PC-3 (cell line): ENCODE measurements around the gene UCHL1.

Experiments used
- EZH2 ChIP-seq: fragments of 300-600 bp; sonication (generic); IDR thresholded peaks from one replicate; pipeline ENCODE4 v1.6.1; 2017; ENCODE audit warnings: antibody characterized with exemption, mild to moderate bottlenecking, low read length; ENCODE audit not compliant: unreplicated experiment
- TF ChIP-seq, protein P1 (sequence below): fragments of 300-600 bp; sonication (generic); conservative IDR thresholded peaks from 2 replicates; pipeline ENCODE4 v1.5.1; 2017; ENCODE audit warnings: antibody characterized with exemption, low read depth, mild to moderate bottlenecking, low read length

DNA sequence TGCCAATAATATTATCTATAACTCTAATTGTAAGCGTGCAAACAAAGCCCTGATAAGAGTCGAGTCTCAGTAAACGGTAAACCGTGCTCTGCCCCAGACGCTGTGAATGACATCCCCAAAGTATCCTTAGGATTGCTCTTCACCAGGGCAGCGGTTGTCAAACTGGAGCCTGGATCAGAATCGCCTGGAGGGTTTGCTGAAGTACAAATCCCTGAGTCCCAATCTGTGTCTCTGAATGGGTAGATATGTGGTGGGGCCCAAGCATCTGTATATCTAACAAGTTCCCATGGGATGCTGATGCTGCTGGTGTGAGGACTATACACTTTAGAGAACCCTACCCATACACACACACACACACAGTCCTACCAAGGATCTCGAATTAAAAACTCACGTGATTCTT lies 41.6 kb upstream of the UCHL1 start:
- TF ChIP-seq, protein P1, sequence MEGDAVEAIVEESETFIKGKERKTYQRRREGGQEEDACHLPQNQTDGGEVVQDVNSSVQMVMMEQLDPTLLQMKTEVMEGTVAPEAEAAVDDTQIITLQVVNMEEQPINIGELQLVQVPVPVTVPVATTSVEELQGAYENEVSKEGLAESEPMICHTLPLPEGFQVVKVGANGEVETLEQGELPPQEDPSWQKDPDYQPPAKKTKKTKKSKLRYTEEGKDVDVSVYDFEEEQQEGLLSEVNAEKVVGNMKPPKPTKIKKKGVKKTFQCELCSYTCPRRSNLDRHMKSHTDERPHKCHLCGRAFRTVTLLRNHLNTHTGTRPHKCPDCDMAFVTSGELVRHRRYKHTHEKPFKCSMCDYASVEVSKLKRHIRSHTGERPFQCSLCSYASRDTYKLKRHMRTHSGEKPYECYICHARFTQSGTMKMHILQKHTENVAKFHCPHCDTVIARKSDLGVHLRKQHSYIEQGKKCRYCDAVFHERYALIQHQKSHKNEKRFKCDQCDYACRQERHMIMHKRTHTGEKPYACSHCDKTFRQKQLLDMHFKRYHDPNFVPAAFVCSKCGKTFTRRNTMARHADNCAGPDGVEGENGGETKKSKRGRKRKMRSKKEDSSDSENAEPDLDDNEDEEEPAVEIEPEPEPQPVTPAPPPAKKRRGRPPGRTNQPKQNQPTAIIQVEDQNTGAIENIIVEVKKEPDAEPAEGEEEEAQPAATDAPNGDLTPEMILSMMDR = no peak
- TF ChIP-seq EZH2 = no peak
